GM18867 (cell line): ENCODE measurements around the gene ADGRL2.

Experiments
- ATAC-seq: cut with Tn5 transposase; IDR thresholded peaks from one replicate; pipeline ENCODE4 v1.9.1; 2021; ENCODE audit warnings: mild to moderate bottlenecking, moderate library complexity; ENCODE audit not compliant: unreplicated experiment

ADGRL2 gene

DNA sequence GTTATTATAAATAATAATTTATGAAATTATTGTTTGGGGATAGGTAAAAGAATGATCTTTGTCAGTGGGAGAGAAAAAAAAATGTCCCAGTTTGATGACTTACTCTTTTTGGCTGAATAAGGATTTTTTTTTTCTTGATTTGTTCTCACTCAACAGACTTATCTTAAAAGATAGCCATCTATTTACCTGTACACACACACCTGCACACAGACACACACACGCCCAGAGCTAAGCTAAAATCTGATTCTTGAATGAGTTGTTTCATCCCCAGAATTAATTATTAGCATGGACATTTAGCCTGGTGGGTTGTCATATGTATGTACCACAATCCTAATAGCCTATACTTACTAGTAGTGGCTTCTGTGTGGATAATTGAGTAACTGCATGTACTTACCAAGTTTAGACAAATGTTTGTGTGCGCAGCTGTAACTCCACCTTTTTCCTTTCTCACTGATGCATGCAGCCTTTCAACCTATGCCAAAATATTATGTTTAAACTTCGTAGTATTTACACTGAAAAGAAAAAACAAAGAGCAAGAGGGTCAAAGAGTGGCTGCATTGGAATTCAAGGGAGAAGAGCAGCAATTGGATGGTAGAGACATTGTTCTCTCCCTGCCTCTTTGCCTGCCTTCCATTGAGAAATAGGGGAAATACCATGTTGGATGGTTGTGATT, 174.3 kb downstream of the ADGRL2 start:
- no peak for ATAC-seq

DNA sequence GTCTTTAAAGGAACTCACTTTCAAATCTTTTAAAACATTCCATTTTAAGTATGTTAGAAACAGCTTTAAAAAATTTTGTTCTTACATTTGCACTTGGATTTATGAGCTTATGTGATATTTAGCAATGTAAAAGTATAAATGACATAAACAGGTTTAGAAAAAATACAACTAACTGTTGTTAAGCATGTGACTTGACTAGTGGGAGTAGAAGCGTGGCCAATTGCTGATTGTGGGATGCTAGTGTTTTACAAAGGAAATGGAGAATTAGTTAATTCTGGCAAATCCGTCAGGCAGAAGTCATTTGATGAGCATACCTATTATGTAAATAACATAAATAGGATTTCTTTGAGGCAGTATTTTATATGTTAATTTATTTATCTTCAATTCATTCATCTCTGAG, 175.8 kb downstream of the ADGRL2 start:
- ATAC-seq = no peak

DNA sequence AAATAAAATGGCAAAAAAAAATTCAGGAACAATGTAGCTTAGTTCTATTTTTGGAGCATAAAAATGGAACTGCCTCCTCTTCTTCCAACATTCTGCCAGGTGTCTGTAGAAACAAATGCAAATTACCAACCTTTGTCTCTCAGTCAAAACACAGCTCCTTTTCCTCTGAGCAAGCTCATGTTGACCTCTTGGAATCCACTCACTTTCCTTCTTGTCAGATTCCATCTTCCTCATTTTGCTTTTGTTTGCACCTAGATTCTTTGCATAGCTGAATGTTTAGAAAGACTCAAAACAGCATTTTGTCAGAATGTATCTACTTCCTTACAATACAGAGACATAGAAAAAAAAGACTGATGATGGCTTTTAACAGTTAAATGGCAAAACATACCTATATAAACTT, 178.2 kb downstream of the ADGRL2 start:
- ATAC-seq = no peak

DNA sequence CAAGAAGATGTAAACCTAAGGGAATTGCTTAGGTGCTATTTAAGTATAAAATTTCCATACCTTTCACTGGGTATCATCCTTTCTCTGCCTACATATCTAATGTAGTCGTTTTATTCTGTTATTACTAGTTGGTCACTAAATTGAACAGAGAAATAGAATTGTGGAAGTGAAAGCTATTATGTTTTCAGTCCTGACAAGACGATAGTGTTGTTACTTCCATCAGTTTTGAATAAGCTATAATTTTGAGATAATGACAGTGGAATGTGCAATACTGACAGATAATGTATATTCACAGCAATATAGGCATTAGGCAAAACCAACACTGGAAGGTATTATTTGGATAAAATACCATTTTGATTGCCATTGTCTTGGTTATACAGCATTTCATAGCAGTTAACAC, 181.8 kb downstream of the ADGRL2 start:
- ATAC-seq = no peak

DNA sequence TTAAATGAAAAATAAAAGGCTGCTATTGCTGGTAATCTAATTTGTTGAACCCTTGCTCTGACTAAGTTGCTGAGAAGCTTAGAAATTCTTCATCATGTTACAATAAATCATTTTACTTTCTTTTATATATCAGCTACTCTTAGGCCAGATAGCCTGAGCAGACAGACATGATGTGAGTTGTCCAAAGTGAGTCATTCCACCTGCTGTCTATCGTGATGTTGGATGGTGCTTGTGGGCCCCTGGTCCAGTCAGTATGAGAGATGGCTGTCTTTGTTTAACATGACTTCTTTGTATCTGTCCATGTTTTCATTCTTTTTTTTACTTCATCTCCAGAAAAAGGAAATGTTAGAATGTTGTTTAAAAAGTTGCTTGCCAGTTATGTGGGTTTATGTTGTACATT, 188.8 kb downstream of the ADGRL2 start:
- no peak for ATAC-seq

DNA sequence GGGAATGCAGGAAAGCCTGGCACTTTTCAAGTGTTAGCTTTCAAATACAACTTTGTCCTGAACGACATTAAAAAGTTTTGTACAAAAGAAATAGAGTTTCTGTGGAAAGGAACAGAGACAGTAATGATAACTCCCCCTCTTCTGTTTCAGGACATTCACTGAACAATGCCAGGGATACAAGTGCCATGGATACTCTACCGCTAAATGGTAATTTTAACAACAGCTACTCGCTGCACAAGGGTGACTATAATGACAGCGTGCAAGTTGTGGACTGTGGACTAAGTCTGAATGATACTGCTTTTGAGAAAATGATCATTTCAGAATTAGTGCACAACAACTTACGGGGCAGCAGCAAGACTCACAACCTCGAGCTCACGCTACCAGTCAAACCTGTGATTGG, 189.5 kb downstream of the ADGRL2 start:
- no peak for ATAC-seq

DNA sequence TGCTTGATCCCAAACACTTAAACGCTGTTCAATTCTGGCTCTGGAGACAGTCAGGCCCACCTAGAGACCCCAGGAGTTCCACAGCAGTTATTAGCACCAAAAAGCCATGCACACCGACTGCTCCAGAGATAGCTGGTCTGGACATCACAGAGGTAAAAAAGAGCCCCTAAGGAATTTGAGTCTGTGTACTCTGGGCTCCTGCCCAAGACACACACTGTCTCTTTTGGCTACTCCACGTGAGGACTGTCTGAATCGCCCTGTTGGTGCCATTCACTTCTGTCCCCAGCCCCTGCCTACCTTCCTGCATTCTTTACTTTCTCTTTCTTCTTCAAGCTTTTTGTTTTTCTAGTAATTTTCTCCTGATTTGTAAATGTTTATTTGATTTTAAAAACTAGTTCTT, 197.4 kb downstream of the ADGRL2 start:
- no peak for ATAC-seq

DNA sequence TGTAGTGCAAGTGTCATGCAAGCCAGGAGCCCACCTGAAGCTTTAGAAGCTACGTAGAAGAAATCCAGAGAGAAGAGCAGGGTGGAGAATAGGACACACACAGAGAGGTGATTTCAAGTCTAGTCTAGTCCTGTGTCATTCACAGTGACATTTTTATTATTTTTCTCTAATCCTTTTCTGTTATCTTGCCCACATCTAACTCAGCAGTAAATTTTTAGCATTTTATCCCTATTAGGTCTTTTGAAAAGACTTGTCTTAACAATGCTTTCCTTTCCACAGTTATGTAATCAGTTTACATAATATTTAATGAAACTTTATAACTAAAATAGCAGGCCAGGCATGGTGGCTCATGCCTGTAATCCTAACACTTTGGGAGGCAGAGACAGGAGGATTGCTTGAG, 198.6 kb downstream of the ADGRL2 start:
- no peak for ATAC-seq

DNA sequence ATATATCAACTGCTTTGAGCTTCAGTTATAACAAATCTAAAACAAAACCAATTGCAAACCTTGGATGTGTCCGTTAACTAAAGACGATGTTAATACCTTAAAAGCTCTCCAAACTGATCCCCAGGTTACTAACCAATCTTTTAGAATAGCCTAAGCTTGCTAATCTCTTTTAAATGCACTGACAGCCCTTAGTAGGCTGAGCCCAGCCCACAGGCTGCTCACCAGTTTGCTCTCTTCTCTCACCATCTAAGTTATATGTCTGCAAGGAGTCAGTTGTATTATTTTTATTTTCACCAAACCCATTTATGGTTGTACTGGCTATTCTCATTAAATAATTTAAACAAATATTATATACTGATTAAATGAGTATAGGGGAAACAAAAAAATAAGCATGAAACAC, 199.5 kb downstream of the ADGRL2 start:
- no peak for ATAC-seq

DNA sequence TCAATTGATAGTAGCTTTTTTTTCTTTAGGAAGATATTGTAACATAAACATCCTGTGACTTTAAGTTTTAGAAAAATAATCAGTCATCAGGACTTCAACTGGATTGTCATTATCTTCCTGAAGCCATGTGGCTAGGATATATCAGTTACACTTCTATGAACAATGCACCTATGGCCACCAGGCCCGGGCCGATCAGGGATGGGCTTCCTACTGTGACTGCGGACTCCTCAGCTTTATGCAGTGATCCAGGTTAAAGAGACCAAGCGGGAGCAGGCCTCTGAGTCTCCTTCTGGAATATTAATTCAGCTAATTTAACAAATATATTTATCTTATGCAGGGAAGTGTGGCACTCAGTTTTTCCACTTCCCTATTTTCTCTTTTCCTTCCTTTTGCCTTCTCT, 200.6 kb downstream of the ADGRL2 start:
- no peak for ATAC-seq

DNA sequence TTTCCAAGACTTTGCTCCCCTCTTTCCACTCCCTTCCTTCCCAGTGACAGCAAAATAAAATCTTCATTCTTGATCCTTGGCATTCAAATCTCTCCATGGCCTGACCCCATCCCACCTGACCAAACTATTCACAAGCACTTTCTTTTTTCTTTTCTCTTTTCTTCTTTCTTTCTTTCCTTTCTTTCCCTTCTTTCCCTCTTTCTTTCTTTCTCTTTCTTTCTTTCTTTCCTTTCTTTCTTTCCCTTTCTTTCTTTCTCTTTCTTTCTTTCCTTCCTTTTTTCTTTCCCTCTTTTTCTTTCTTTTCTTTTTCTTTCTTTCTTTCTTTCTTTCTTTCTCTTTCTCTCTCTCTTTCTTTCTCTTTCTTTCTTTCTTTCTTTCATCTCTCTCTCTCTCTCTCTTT, 207.1 kb downstream of the ADGRL2 start:
- no peak for ATAC-seq

DNA sequence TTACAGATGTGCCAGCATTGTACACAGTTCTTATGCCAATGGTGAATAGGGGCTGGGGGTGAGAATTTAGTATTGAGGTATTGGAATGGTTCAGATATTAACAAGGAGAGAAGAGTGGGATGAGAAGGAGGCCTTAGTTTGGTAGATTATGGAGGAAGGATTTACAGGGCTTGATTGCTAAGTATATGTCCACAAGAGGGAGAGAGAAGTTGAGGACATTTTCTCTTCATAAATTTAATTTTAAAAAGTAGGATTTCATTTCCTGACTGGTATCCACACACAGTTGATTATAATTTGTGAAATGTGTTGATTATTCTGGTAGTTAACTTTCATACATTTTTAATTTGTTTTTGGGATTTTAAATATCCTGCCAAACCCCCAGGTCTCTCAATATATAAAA, 213.0 kb downstream of the ADGRL2 start:
- no peak for ATAC-seq

DNA sequence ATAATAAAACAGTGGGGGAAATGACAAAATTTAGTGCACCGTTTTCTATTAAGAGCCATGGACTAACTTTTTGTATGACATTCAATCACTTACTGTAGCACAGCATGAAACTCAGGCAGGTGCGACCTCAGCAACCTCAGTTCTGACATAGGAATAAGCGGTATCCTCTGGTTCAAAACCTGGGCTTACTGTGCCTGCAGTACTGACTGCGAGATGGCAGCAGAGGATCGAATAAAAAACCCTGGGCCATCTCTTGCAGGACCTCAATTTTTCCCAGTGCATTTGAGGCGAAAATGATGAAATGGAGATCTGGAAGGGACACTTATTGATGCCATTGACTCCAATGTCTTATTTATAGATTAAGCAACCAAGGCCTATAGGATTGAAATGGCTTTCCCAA, 214.7 kb downstream of the ADGRL2 start:
- no peak for ATAC-seq

DNA sequence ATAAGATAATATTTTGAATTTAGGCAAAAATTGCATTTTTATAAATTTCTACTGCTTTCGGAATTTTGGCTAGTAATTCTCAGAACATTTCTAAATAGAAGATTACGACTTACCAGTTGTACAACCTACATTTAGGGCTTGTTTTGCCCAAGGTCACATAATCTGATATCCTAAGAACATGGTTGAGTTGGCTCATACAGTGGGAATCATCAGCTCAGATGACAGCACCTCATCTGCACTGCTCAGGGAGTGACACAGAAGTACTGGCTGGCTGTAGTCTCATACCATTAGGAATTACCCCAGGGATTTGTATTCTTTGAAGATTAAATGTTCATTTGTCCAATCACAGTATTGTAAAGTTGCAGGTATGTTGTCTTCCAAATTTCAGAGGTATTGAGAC, 217.6 kb downstream of the ADGRL2 start:
- ATAC-seq = no peak

DNA sequence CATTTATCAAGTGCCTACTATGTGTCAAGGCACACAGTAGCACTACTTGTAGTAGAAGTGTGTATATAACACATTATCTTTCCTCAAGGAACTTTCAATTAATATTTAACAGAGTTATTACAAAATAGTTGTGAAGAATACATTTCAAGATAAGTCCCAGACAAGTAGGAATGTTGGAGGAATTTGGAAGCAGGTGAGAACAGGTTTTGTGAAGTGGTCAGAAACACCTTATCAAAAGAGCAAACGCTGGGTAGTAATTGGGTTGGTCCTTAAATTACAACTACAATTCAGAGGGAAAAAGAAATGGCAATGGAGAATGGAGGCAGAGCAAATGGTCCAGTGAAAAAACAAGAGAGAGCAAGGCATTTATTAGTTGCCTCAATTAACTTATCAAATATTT, 218.8 kb downstream of the ADGRL2 start:
- ATAC-seq = no peak

DNA sequence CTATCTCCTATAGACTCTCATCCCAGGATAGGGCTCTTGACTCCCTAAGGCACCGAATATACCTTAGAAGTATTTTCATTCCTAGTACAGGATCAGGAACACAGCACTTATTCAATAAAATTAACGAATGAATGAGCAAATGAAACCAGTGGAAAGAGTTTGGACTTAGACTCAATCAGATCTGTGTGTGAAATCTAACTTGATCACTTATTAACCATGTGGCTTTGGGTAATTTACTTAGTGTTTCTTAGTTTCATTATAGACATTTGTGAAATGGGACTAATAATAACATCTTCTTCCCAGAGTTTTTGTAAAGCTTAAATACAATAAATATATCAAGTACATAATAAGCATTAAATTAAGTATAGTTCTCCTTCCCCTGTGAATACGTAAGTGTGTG, 230.1 kb downstream of the ADGRL2 start:
- no peak for ATAC-seq

DNA sequence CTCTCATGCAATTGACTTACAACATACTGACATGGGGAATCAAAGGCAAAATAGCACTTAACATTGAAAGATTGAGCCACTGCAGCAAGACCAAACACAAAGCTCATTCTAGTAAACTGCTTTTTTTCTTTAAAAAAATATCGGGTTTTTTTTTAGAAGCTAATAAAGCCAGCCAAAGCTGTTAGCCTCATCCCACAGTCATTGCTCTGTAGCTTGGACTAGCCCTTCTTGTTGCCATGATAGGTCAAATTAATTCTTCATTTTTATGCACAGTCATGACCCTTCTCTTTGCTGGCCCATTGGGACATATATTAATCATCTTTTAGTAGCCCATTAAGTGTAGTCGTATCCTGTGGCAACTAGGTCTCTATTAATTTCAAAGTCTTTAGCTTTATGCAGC, 231.3 kb downstream of the ADGRL2 start:
- ATAC-seq = no peak

DNA sequence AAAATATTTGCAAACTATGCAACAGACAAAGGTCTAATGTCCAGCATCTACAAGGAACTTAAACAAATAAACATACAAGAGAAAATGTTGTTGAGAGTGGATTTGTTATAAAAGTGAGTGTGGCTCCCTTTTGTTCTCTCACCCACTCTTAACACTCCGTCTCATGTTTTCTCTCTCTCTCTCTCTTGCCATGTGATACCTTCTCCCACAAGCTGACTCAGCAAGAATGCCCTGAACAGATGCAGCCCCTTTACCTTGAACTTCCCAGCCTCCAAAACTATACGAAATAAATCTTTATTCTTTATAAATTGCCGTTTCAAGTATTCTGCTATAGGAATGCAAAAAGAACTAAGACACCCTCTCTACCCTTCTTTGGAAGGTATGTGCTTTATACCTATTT, 234.1 kb downstream of the ADGRL2 start:
- no peak for ATAC-seq
